ENCODE data around the gene SYNDIG1.

- TF ChIP-seq, protein P1, sequence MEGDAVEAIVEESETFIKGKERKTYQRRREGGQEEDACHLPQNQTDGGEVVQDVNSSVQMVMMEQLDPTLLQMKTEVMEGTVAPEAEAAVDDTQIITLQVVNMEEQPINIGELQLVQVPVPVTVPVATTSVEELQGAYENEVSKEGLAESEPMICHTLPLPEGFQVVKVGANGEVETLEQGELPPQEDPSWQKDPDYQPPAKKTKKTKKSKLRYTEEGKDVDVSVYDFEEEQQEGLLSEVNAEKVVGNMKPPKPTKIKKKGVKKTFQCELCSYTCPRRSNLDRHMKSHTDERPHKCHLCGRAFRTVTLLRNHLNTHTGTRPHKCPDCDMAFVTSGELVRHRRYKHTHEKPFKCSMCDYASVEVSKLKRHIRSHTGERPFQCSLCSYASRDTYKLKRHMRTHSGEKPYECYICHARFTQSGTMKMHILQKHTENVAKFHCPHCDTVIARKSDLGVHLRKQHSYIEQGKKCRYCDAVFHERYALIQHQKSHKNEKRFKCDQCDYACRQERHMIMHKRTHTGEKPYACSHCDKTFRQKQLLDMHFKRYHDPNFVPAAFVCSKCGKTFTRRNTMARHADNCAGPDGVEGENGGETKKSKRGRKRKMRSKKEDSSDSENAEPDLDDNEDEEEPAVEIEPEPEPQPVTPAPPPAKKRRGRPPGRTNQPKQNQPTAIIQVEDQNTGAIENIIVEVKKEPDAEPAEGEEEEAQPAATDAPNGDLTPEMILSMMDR (conservative IDR thresholded peaks at IDR 0.05; ENCODE audit: low read depth, low read length) = no peak
- no peak for TF ChIP-seq EZH2 (IDR thresholded peaks at IDR 0.05; ENCODE audit: borderline replicate concordance, low read depth, low read length, poor library complexity, severe bottlenecking)
These were observed 164.1 kb downstream of the SYNDIG1 start for GRCh38 chr20:24633521-24633920.

Measured in A673 (cell line).